Naive B cell (primary cell): Measurements from ENCODE around the gene LGALS12. TPM values are rescaled to one million over a fixed set of nuclear protein-coding genes. Genes with fewer than 3 reads are reported as not detected.

Experiments used
- ATAC-seq, 2 donors: fragments of 150-1000 bp; cut with Tn5 transposase; 2 replicates each; pipeline ENCODE4 v1.10.0; 2021; ENCODE audit warnings: low read depth in 2 of 2, mild to moderate bottlenecking in 2 of 2, moderate library complexity in 2 of 2
- DNase-seq: peaks from one replicate; pipeline ENCODE4 v3.0.0; 2022
- H3K27ac Mint-ChIP-seq, 6 donors: one replicate each; pipeline ENCODE4 v1.8.0; 2020 to 2022; ENCODE audit warnings: mild to moderate bottlenecking in 6 of 6, mixed read lengths in 6 of 6, moderate library complexity in 5 of 6, inconsistent platforms in 2 of 6
- H3K27me3 Mint-ChIP-seq, 3 donors: one replicate each; pipeline ENCODE4 v1.8.0; 2021 to 2022; ENCODE audit warnings: mixed read lengths in 3 of 3, mild to moderate bottlenecking in 1 of 3
- H3K36me3 Mint-ChIP-seq, 2 donors: one replicate each; pipeline ENCODE4 v1.8.0; 2020 to 2022; ENCODE audit warnings: mixed read lengths in 2 of 2, inconsistent platforms in 1 of 2, mild to moderate bottlenecking in 1 of 2
- H3K4me1 Mint-ChIP-seq, 3 donors: one replicate each; pipeline ENCODE4 v1.8.0; 2020 to 2022; ENCODE audit warnings: mixed read lengths in 3 of 3, inconsistent platforms in 1 of 3, mild to moderate bottlenecking in 1 of 3, moderate library complexity in 1 of 3
- H3K4me3 Mint-ChIP-seq, 8 donors: one replicate each; pipeline ENCODE4 v1.8.0; 2020 to 2022; ENCODE audit warnings: mild to moderate bottlenecking in 8 of 8, mixed read lengths in 8 of 8, moderate library complexity in 8 of 8, inconsistent platforms in 2 of 8
- H3K9me3 Mint-ChIP-seq, 7 donors: one replicate each; pipeline ENCODE4 v1.8.0; 2020 to 2022; ENCODE audit warnings: mixed read lengths in 7 of 7, mild to moderate bottlenecking in 5 of 7, inconsistent platforms in 2 of 7, moderate library complexity in 1 of 7
- polyA plus RNA-seq, 6 donors: library from polyadenylated mRNA; unstranded; fragments of 300-500 nt; fragmentation: Illumina TruSeq; gene quantifications; one replicate each; pipeline ENCODE4 v1.2.3, GENCODE V29; 2021; ENCODE audit warnings: low read depth in 6 of 6

The LGALS12 gene, protein sequence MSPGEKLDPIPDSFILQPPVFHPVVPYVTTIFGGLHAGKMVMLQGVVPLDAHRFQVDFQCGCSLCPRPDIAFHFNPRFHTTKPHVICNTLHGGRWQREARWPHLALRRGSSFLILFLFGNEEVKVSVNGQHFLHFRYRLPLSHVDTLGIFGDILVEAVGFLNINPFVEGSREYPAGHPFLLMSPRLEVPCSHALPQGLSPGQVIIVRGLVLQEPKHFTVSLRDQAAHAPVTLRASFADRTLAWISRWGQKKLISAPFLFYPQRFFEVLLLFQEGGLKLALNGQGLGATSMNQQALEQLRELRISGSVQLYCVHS
- polyA plus RNA-seq, result 1 to 10 TPM in 1 of 6 donors, under 1 TPM in 3, not detected in 2; 0.17 to 1.2 (median 0.34) TPM

DNA sequence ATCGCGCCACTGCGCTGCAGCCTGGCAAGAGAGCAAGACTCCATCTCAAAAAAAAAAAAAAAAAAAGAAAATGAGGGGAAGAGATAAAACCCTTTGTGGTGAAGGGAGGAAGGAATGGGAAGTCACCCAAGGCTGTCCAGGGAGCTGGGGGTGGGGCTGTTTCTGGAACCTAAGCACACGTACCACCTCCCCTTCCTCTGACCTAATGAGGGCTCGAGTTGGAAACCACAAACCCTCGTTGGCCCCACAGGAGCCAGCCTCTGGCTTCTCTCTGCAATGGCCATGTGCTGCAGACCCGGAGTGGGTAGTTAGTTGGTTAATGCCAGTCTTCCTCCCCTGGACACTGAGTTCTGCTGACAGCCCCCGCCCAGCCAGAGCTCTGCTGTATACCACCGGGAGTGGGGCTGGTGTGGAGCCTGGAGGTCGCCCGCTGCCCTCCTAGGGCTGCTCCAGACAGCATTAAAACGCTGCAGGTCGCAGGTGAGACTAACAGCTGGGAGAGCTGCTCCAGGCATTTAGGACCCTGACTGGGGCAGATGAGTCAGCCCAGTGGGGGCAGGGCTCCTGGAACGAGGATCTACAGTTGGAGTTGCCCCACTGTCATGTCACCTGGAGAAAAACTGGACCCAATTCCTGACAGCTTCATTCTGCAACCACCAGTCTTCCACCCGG, at the start of gene LGALS12:
TSS of gene LGALS12 (plus strand) at position 228 of the 672 bp plus-strand sequence. CDS start at position 603, 375 bp downstream.
- H3K4me3 Mint-ChIP-seq, result no peak within 1 kb of the TSS
- H3K27me3 Mint-ChIP-seq, result peaks cover 10 to 66% (median 25%) of the 10 kb centered on the region in 3 donors
- peaks cover 4 to 16% (median 16%) of the 10 kb centered on the region in 3 donors for H3K4me1 Mint-ChIP-seq
- no peaks in the 10 kb centered on the region for H3K36me3 Mint-ChIP-seq
- ATAC-seq (no peak), DNase-seq (no peak)
- peaks cover 0 to 7% (median 3%) of the 10 kb centered on the region in 7 donors for H3K9me3 Mint-ChIP-seq
- no peak within 1 kb of the TSS for H3K27ac Mint-ChIP-seq

DNA sequence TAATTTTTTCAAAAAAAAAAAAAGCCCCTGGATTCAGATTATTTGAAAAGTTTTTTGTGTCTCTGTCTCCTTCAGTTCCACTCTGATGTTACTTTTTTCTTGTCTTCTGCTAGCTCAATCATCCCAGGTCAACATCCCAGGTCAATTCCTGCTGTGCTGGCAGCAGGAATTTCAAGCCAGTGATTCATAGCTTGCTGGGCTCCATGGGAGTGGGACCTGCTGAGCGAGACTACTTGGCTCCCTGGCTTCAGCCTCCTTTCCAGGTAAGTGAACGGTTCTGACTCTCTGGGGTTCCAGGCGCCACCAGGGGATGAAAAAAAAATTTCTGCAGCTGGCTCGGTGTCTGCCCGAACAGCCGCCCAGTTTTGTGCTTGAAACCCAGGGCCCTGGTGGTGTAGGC, 46.3 kb upstream of the LGALS12 start:
- ATAC-seq (no peak), DNase-seq (no peak)
- Mint-ChIP-seq H3K27me3 (peaks cover 13 to 33% (median 22%) of the 10 kb centered on the region in 3 donors), H3K4me1 (no peaks in the 10 kb centered on the region), H3K4me3 (no peak overlapping the region), H3K36me3 (no peaks in the 10 kb centered on the region), H3K9me3 (no peaks in the 10 kb centered on the region), H3K27ac (no peak overlapping the region)

DNA sequence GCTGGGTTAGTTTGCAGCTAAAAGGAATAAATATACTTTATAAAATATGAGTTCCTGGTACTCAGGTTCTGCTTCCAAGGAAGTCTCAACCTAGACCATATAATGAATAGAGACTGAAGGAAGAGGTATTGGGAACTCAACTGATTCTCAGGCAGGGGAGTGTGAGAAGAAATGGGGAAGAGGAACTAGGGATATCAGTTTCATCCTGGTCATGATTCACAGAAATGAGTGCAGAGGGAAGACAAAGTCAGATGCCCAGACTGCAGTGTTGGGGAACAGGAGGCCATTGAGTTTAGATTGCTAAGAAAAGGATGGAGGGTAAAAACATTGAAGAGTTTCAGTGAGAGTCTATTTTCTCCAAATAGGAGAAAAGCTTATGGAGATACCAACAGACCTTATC, 43.7 kb upstream of the LGALS12 start:
- DNase-seq (no peak), ATAC-seq (no peak)
- Mint-ChIP-seq H3K36me3 (no peaks in the 10 kb centered on the region), H3K4me3 (no peak overlapping the region), H3K4me1 (no peaks in the 10 kb centered on the region), H3K9me3 (no peaks in the 10 kb centered on the region), H3K27me3 (peaks cover 20 to 44% (median 34%) of the 10 kb centered on the region in 3 donors), H3K27ac (no peak overlapping the region)

DNA sequence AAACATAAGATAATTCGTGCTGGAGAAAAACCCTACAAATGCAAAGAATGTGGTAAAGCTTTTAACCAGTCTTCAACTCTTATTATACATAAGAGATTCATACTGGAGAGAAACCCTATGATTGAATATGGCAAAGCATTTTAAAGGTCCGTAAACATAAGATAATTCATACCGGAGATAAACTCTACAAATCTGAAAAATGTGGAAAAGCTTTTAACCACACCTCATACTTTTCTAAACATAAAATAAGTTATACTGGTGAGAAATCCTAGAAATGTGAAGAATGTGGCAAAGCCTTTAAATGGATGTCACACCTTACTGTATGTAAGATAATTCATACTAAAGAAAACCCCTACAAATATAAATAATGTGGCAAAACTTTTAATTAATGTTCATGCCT, 35.6 kb upstream of the LGALS12 start:
- Mint-ChIP-seq H3K9me3 (peaks cover 2 to 36% (median 25%) of the 10 kb centered on the region in 7 donors), H3K27ac (no peak overlapping the region), H3K4me1 (no peaks in the 10 kb centered on the region), H3K36me3 (peaks cover 0 to 8% of the 10 kb centered on the region in 2 donors), H3K27me3 (peaks cover 26 to 46% (median 35%) of the 10 kb centered on the region in 3 donors), H3K4me3 (no peak overlapping the region)
- ATAC-seq (no peak), DNase-seq (no peak)

DNA sequence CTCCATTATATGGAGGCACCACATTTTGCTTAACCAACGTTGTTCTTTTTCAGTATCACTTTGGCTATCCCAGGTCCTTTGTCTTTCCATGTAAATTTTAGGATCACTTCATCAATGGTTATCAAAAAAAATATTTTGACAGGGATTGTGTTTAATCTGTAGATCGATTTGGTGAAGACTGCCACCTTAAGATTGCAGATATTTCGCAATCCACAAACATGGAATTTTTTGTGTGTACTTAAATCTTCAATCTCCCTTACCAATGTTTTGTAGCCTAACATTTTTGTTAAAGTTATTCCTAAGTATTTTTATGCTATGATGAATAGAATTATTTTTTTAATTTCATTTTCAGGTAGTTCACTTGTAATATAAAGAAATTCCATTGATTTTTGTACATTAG, 33.5 kb upstream of the LGALS12 start:
- no peak for DNase-seq
- H3K27me3 Mint-ChIP-seq, result peaks cover 16 to 42% (median 31%) of the 10 kb centered on the region in 3 donors
- H3K27ac Mint-ChIP-seq, result no peak overlapping the region
- H3K4me3 Mint-ChIP-seq, result no peak overlapping the region
- H3K9me3 Mint-ChIP-seq, result peaks cover 10 to 48% (median 32%) of the 10 kb centered on the region in 7 donors
- no peak for ATAC-seq
- peaks cover 0 to 19% of the 10 kb centered on the region in 2 donors for H3K36me3 Mint-ChIP-seq
- H3K4me1 Mint-ChIP-seq, result no peaks in the 10 kb centered on the region

DNA sequence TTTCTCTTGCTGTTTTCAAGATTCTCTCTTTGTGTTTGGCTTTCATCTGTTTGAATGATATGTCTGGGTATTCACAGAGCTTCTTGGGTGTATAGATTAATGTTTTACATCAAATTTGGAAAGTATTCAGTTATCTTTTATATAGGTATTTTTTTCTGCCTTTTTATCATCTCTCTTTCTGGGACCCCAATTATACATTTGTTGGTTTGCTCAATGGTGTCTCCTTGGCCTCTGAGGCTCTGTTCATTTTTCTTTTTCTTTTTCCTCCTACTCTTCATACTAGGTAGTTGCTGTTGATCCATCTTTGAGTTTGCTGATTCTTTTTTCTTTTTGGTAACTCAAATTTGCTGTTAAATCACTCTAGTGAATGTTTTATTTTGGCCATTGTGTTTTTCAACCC, 29.3 kb upstream of the LGALS12 start:
- Mint-ChIP-seq H3K9me3 (peaks cover 6 to 18% (median 14%) of the 10 kb centered on the region in 7 donors), H3K4me3 (no peak overlapping the region), H3K27ac (peak overlapping the region in 1 of 6 donors; percentile 53), H3K4me1 (no peaks in the 10 kb centered on the region), H3K27me3 (peaks cover 5 to 34% (median 19%) of the 10 kb centered on the region in 3 donors), H3K36me3 (peaks cover 0 to 11% of the 10 kb centered on the region in 2 donors)
- no peak for ATAC-seq
- DNase-seq, result no peak

DNA sequence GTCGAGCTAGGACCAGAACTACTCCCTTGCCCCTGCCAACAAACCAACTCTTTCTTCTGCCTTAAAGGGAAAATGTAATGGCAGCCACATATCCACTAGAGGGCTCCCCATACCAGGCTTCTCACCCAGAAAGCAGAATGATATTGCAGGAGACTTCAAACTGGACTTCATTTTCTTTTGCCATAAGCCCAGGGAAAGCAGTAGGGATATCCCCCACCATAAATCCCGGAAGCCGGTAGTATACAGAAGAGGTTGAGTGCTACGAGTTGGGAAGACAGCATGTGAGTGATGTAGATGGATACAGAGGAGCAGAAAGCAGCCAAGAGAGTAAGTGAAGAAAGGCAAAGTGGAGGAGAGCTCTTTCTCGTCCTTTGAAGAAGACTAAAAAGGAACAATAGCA, 27.0 kb upstream of the LGALS12 start:
- Mint-ChIP-seq H3K9me3 (peaks cover 6 to 19% (median 15%) of the 10 kb centered on the region in 7 donors), H3K27ac (no peak overlapping the region), H3K27me3 (peaks cover 19 to 50% (median 42%) of the 10 kb centered on the region in 3 donors), H3K36me3 (peaks cover 4 to 11% of the 10 kb centered on the region in 2 donors), H3K4me1 (no peaks in the 10 kb centered on the region), H3K4me3 (no peak overlapping the region)
- peak; percentile 37 to 50 for ATAC-seq
- DNase-seq, result peak; percentile 60

DNA sequence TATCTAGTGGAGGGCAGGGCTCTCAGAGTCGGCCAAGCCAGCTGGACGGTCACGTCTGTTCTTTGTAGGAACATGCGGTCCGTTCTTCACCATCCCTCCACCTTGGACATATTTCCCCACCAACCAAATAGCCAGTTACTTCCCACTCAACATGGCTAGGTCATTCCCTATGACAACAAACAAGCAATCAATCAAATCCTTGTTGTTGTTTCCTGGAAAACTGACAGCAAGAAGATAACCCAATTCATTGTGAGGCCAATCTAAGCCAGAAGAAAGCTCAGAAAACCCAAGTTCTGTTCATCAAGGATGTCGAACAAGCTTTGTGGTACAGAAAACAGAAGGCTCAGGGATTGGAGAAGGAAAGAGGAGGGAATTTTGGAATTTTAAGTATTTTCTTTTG, 25.8 kb upstream of the LGALS12 start:
- no peak overlapping the region for H3K4me3 Mint-ChIP-seq
- H3K36me3 Mint-ChIP-seq, result peaks cover 4 to 11% of the 10 kb centered on the region in 2 donors
- no peak for ATAC-seq
- peaks cover 6 to 29% (median 26%) of the 10 kb centered on the region in 7 donors for H3K9me3 Mint-ChIP-seq
- H3K4me1 Mint-ChIP-seq, result no peaks in the 10 kb centered on the region
- DNase-seq, result no peak
- H3K27me3 Mint-ChIP-seq, result peaks cover 28 to 61% (median 53%) of the 10 kb centered on the region in 3 donors
- H3K27ac Mint-ChIP-seq, result peak overlapping the region in 2 of 6 donors; percentile 39 to 45

DNA sequence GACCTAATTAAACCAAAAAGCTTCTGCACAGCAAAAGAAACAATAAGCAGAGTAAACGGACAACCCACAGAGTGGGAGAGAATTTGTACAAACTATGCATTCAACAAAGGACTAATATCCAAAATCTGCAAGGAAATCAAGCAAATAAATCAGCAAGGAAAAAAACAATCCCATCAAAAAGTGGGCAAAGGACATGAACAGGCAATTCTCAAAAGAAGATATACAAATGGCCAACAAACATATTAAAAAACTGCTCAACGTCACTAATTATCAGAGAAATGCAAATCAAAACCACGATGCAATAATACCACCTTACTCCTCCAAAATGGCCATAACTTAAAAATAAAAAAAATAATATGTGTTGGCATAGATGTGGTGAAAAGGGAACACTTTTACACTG, 20.1 kb upstream of the LGALS12 start:
- Mint-ChIP-seq H3K36me3 (peaks cover 4 to 9% of the 10 kb centered on the region in 2 donors), H3K9me3 (peaks cover 0 to 38% (median 28%) of the 10 kb centered on the region in 7 donors), H3K4me1 (no peaks in the 10 kb centered on the region), H3K27ac (no peak overlapping the region), H3K4me3 (no peak overlapping the region), H3K27me3 (peaks cover 64 to 74% (median 71%) of the 10 kb centered on the region in 3 donors)
- no peak for DNase-seq
- no peak for ATAC-seq

DNA sequence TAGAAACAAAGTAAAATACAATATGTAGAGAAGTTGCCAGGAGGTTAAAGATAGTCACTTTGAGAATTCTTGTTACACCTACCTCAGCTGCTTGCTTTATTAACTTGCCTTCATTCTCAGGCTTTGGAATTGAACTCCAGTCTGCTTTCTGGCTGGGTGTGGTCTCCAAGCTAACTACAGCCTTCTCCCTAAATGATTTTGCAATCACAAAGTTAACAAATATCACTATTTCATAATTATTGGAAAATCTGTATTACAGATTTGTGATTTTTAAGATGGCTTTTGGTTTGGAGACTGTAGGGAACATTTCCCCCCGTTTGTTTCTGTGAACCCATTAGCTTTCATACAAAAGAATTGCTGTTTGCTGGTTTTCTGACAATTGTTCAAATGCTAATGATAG, 17.1 kb upstream of the LGALS12 start:
- ATAC-seq (no peak), DNase-seq (no peak)
- H3K4me3 Mint-ChIP-seq, result no peak overlapping the region
- peaks cover 0 to 6% (median 3%) of the 10 kb centered on the region in 3 donors for H3K4me1 Mint-ChIP-seq
- H3K27me3 Mint-ChIP-seq, result peaks cover 67 to 73% (median 71%) of the 10 kb centered on the region in 3 donors
- no peak overlapping the region for H3K27ac Mint-ChIP-seq
- H3K9me3 Mint-ChIP-seq, result peaks cover 0 to 42% (median 31%) of the 10 kb centered on the region in 7 donors
- H3K36me3 Mint-ChIP-seq, result peaks cover 0 to 9% of the 10 kb centered on the region in 2 donors

DNA sequence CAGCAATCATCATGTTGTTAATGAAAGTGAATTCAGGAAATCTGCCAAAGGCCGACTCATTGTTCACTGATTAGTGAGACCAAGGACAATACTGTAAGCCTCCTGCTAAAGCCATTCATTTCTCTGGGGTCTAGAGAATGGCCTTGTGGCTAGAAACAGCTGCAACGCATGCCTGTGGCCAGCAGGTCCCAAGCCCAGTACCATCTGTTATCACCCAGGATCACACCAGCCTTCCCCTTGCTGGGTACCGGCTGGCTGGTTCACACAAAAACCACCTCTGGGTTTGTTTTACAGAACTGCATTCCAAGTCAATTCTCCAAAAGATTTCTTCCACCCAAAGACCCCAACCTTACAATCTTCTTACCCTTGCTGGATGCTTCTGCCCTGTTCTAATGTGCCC, 16.0 kb upstream of the LGALS12 start:
- Mint-ChIP-seq H3K36me3 (peaks cover 0 to 9% of the 10 kb centered on the region in 2 donors), H3K27ac (no peak overlapping the region), H3K4me3 (no peak overlapping the region), H3K4me1 (peaks cover 0 to 6% (median 3%) of the 10 kb centered on the region in 3 donors), H3K27me3 (peaks cover 70 to 71% (median 71%) of the 10 kb centered on the region in 3 donors), H3K9me3 (peaks cover 0 to 37% (median 23%) of the 10 kb centered on the region in 7 donors)
- no peak for ATAC-seq
- no peak for DNase-seq

DNA sequence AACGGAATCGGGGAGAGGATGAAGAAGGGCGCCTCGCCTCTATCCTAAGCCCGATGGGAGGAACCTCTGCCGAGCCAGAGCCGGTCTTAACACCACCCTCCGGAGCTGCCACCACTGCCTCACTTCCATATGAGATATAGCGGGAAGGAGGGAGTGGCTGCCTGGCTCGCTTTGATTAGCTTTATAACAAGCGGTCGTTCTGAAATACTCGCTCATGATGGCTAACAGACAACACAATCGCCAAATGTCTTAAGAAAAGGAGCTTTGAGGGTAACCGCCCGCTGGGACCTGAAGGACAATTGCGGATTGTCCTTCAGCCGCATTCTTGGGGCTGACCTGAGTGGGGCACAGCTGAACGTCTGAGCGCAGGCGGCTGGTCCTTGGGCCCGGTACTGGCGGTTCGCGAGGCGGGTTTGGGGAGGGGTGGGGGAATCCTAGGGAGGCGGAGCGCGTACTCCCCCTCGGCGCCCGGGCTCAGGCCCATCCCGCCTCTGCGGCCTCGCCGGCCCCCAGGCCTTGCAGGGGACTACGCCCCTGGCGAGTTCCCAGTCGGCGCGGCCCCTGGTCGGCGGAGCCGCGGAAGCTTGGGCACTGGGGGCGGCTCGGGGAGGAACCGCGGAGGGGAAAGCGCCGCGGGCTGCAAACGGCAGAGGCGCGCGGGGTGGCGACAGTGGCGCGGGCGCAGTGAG, 15.2 kb upstream of the LGALS12 start, which contains the start of gene PLAAT5:
TSS of gene PLAAT5 (minus strand) at position 617 of the 689 bp plus-strand sequence. CDS start at position 484, 133 bp downstream.
- peak within 1 kb of the TSS in 1 of 6 donors; percentile 59 for H3K27ac Mint-ChIP-seq
- peaks cover 0 to 6% (median 3%) of the 10 kb centered on the region in 3 donors for H3K4me1 Mint-ChIP-seq
- DNase-seq, result no peak
- H3K9me3 Mint-ChIP-seq, result peaks cover 0 to 28% (median 15%) of the 10 kb centered on the region in 7 donors
- no peak for ATAC-seq
- peaks cover 66 to 71% (median 70%) of the 10 kb centered on the region in 3 donors for H3K27me3 Mint-ChIP-seq
- H3K36me3 Mint-ChIP-seq, result peaks cover 0 to 3% of the 10 kb centered on the region in 2 donors
- H3K4me3 Mint-ChIP-seq, result peak within 1 kb of the TSS in 4 of 8 donors; percentile 25 to 60 (median 42)

DNA sequence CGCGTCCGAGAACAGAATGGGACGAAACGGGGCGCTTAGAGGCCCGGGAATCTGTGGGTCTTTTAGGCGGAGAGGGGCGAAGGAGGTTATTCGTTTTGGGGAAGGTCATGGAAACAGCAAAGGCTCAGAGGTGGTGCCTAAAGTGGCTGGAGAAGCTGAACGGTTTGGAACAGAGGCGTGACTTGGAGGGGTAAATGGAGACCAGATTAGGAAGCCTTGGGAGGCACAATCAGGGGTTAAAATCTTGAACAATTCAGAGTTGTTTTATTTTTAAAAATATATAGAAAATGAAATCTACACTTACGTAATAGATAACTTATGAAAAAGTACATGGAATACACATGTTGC, 14.7 kb upstream of the LGALS12 start:
- peaks cover 64 to 70% (median 69%) of the 10 kb centered on the region in 3 donors for H3K27me3 Mint-ChIP-seq
- DNase-seq, result no peak
- ATAC-seq, result no peak
- H3K27ac Mint-ChIP-seq, result no peak overlapping the region
- H3K4me1 Mint-ChIP-seq, result peaks cover 0 to 6% (median 3%) of the 10 kb centered on the region in 3 donors
- peak overlapping the region in 1 of 8 donors; percentile 27 for H3K4me3 Mint-ChIP-seq
- peaks cover 0 to 23% (median 10%) of the 10 kb centered on the region in 7 donors for H3K9me3 Mint-ChIP-seq
- no peaks in the 10 kb centered on the region for H3K36me3 Mint-ChIP-seq
